Common myeloid progenitor, CD34-positive (primary cell): ENCODE measurements around the gene FBXW7.

Experiments used
- CTCF ChIA-PET: fragments of 350-600 bp; sonication (Branson Sonifier 250); formaldehyde crosslinking; loops from one replicate; lab custom pipeline; 2021; ENCODE audit warnings: antibody characterized with exemption; lab: Charles Lee
- POLR2A ChIA-PET: fragments of 350-600 bp; sonication (Branson Sonifier 250); formaldehyde crosslinking; loops from one replicate; lab custom pipeline; 2021; ENCODE audit warnings: antibody characterized with exemption; lab: Charles Lee
- DNase-seq, 3 donors: peaks; one replicate each; pipeline versions ENCODE4 v3.0.0 to v3.0.0-alpha.2; 2013
- H3K27ac ChIP-seq, 2 experiments: 1 replicate in 1 of 2; 2 replicates in 1 of 2; pipeline ENCODE4 v1.7.0; 2013; ENCODE audit warnings: inconsistent platforms in 2 of 2, low read length in 2 of 2, mild to moderate bottlenecking in 2 of 2, low read depth in 1 of 2, moderate library complexity in 1 of 2; ENCODE audit not compliant: severe bottlenecking in 2 of 2, insufficient read depth in 1 of 2, poor library complexity in 1 of 2
- H3K27me3 ChIP-seq, 5 experiments: replicated peaks in 2 of 5; 1 replicate in 3 of 5; 2 replicates in 2 of 5; pipeline versions ENCODE4 v1.6.1 to v1.7.0; 2013; ENCODE audit warnings: low read length in 4 of 5, mild to moderate bottlenecking in 2 of 5, moderate library complexity in 2 of 5, inconsistent platforms in 1 of 5; ENCODE audit not compliant: insufficient read depth in 5 of 5, control insufficient read depth in 4 of 5
- H3K36me3 ChIP-seq, 4 experiments: 1 replicate in 2 of 4; 2 replicates in 2 of 4; pipeline versions ENCODE4 v1.6.1 to v1.7.0; 2013; ENCODE audit warnings: low read length in 3 of 4, control low read depth in 1 of 4, mild to moderate bottlenecking in 1 of 4; ENCODE audit not compliant: control insufficient read depth in 4 of 4, insufficient read depth in 4 of 4
- H3K4me1 ChIP-seq, 4 experiments: 1 replicate in 3 of 4; 2 replicates in 1 of 4; pipeline versions ENCODE4 v1.6.1 to v1.7.1; 2013; ENCODE audit warnings: low read length in 3 of 4, mild to moderate bottlenecking in 3 of 4, control low read depth in 1 of 4, inconsistent platforms in 1 of 4, moderate library complexity in 1 of 4; ENCODE audit not compliant: control insufficient read depth in 4 of 4, insufficient read depth in 4 of 4; ENCODE audit errors: control extremely low read depth in 1 of 4
- H3K4me3 ChIP-seq, 7 experiments: 1 replicate in 4 of 7; 2 replicates in 3 of 7; pipeline versions ENCODE4 v1.5.1 to v1.7.0; 2013; ENCODE audit warnings: mild to moderate bottlenecking in 7 of 7, low read length in 6 of 7, moderate library complexity in 6 of 7, inconsistent platforms in 2 of 7, low read depth in 2 of 7, control low read depth in 1 of 7; ENCODE audit not compliant: insufficient read depth in 4 of 7, control insufficient read depth in 1 of 7; ENCODE audit errors: extremely low read depth in 1 of 7
- H3K9me3 ChIP-seq, 5 experiments: 1 replicate in 4 of 5; 2 replicates in 1 of 5; pipeline versions ENCODE4 v1.6.1 to v1.7.1; 2013; ENCODE audit warnings: low read length in 4 of 5, mild to moderate bottlenecking in 2 of 5, inconsistent platforms in 1 of 5, low read depth in 1 of 5, moderate library complexity in 1 of 5; ENCODE audit not compliant: control insufficient read depth in 4 of 5, insufficient read depth in 2 of 5; ENCODE audit errors: control extremely low read depth in 1 of 5
- WGBS: methylation state at CpG from one replicate; pipeline ENCODE4 v1.1.5; 2013; ENCODE audit not compliant: insufficient coverage; 5-methylcytosine and 5-hydroxymethylcytosine counted together

The FBXW7 gene

DNA sequence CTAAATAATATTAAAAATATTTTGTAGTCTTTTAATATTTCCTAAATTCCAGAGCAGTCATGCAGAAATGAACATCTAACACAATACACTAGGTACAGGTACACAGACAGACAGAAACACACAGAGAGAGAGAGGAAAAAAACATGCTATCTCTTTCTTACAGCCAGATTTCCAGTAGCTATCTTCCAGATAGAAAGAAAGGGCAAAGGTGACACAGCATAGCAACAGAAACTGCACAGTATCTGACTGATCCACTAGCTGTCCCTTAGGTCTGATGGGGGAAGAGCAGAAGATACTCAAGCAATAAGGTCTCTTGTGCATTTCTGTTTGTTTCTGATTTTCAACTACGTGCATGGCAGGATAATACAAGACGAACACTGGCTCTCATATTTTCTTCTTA lies 7.8 kb downstream of the FBXW7 start:
- no CpG with 5 or more reads among the region's 2 CpGs for WGBS
- ChIA-PET POLR2A (no interaction called here), CTCF (no interaction called here)

DNA sequence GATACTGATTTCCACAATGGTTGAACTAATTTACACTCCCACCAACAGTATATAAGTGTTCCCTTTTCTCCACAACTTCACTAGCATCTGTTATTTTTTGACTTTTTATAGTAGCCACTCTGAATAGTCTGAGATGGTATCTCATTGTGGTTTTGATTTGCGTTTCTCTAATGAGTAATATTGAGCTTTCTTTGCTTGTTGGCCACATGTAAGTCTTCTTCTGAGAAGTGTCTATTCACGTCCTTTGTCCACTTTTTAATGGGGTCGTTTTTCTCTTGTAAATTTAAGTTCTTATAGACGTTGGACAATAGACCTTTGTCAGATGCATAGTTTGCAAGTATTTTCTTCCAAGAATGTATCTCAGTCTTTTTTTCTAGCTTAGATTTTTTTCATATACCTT lies 10.0 kb downstream of the FBXW7 start:
- peaks cover 0 to 3% (median 0%) of the 10 kb centered on the region in 4 experiments for H3K36me3 ChIP-seq
- WGBS: 40% methylated on average over 1 of the region's 4 CpGs
- POLR2A ChIA-PET: interaction anchor here (0.7 kb wide), 1 partner anchor 10 kb away, joined by 5 read pairs; the partner anchor contains the start of gene FBXW7
- DNase-seq: no peak
- H3K9me3 ChIP-seq: no peaks in the 10 kb centered on the region
- H3K4me1 ChIP-seq: no peaks in the 10 kb centered on the region
- H3K27me3 ChIP-seq: no peaks in the 10 kb centered on the region
- H3K27ac ChIP-seq: no peak overlapping the region
- H3K4me3 ChIP-seq: no peak overlapping the region
- CTCF ChIA-PET: interaction anchor here (0.9 kb wide), 1 partner anchor 25 kb away, joined by 4 read pairs; no protein-coding TSS in a partner anchor

More for the DNA sequence above, 7.8 kb downstream of the FBXW7 start:
- Histone ChIP-seq H3K4me3 (no peak overlapping the region), H3K4me1 (peaks cover 0 to 3% (median 0%) of the 10 kb centered on the region in 4 experiments), H3K27ac (no peak overlapping the region), H3K36me3 (peaks cover 0 to 5% (median 0%) of the 10 kb centered on the region in 4 experiments), H3K27me3 (no peaks in the 10 kb centered on the region), H3K9me3 (no peaks in the 10 kb centered on the region)
- no peak for DNase-seq

- DNase-seq: no peak
- WGBS: 83% methylated on average over 1 of the region's 3 CpGs
- Histone ChIP-seq H3K36me3 (peaks cover 0 to 3% (median 0%) of the 10 kb centered on the region in 4 experiments), H3K4me1 (no peaks in the 10 kb centered on the region), H3K9me3 (no peaks in the 10 kb centered on the region), H3K27ac (no peak overlapping the region), H3K27me3 (no peaks in the 10 kb centered on the region), H3K4me3 (no peak overlapping the region)
- ChIA-PET POLR2A (no interaction called here), CTCF (interaction anchor here (2.0 kb wide), 1 partner anchor 23 kb away, joined by 6 read pairs; no protein-coding TSS in a partner anchor)
These were observed 11.5 kb downstream of the FBXW7 start for GRCh38 chr4:152524427-152524826.

- no peaks in the 10 kb centered on the region for H3K27me3 ChIP-seq
- no CpG with 5 or more reads among the region's 1 CpG for WGBS
- no peaks in the 10 kb centered on the region for H3K4me1 ChIP-seq
- H3K4me3 ChIP-seq: no peak overlapping the region
- POLR2A ChIA-PET: interaction anchor here (0.8 kb wide), 1 partner anchor 153 kb away, joined by 3 read pairs; no protein-coding TSS in a partner anchor
- H3K9me3 ChIP-seq: no peaks in the 10 kb centered on the region
- no peak overlapping the region for H3K27ac ChIP-seq
- CTCF ChIA-PET: interaction anchor here (0.9 to 2.0 kb wide), 2 partner anchors 14 to 22 kb away, joined by 4 to 6 read pairs; no protein-coding TSS in a partner anchor
- no peak for DNase-seq
- H3K36me3 ChIP-seq: peaks cover 0 to 3% (median 0%) of the 10 kb centered on the region in 4 experiments
These were observed 12.2 kb downstream of the FBXW7 start for GRCh38 chr4:152523731-152524130.

DNA sequence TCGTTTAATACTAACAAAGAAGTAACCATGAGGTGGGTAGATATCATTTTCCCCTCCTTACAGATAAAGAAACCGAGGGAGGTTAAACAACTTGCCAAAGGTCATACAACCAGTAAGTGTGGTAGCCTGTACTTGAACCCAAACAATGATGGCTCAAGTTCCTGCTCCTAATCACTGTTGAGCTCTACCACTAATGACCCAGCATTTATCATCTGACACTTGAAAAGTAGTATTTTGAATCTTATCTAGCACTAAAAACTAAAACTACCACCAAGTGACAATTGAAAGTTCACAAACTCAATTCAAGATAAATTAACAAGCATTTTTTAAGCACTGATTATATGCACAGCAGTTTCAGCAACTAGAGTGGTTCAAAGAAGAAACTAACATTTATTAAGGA lies 13.1 kb downstream of the FBXW7 start:
- 90% methylated on average over 2 of the region's 2 CpGs for WGBS
- POLR2A ChIA-PET: interaction anchor here (1.0 kb wide), 1 partner anchor 12 kb away, joined by 3 read pairs; no protein-coding TSS in a partner anchor

GRCh38 chr4:152522245-152522644 lies 13.6 kb downstream of the FBXW7 start:
- Histone ChIP-seq H3K27ac (no peak overlapping the region), H3K4me1 (no peaks in the 10 kb centered on the region), H3K27me3 (no peaks in the 10 kb centered on the region), H3K36me3 (no peaks in the 10 kb centered on the region), H3K4me3 (no peak overlapping the region), H3K9me3 (no peaks in the 10 kb centered on the region)
- no peak for DNase-seq
- WGBS: no CpG with 5 or more reads among the region's 2 CpGs
- ChIA-PET CTCF (interaction anchor here (0.6 to 1.0 kb wide), 4 partner anchors 18 to 801 kb away, joined by 3 to 4 read pairs (median 4); no protein-coding TSS in a partner anchor), POLR2A (interaction anchor here (1.0 kb wide), 1 partner anchor 13 kb away, joined by 3 read pairs; no protein-coding TSS in a partner anchor)

More for the DNA sequence above, 13.1 kb downstream of the FBXW7 start:
- no peaks in the 10 kb centered on the region for H3K9me3 ChIP-seq
- DNase-seq: no peak
- no peak overlapping the region for H3K4me3 ChIP-seq
- H3K27me3 ChIP-seq: no peaks in the 10 kb centered on the region
- CTCF ChIA-PET: interaction anchor here (1.0 kb wide), 2 partner anchors 22 to 73 kb away, joined by 3 to 4 read pairs; no protein-coding TSS in a partner anchor
- no peak overlapping the region for H3K27ac ChIP-seq
- no peaks in the 10 kb centered on the region for H3K36me3 ChIP-seq
- no peaks in the 10 kb centered on the region for H3K4me1 ChIP-seq

- ChIA-PET CTCF (no interaction called here), POLR2A (interaction anchor here (1.2 kb wide), 1 partner anchor 19 kb away, joined by 4 read pairs; the partner anchor contains the start of gene FBXW7)
- Histone ChIP-seq H3K36me3 (peaks cover 0 to 3% (median 2%) of the 10 kb centered on the region in 4 experiments), H3K4me1 (peaks cover 0 to 8% (median 0%) of the 10 kb centered on the region in 4 experiments), H3K9me3 (peaks cover 0 to 2% (median 0%) of the 10 kb centered on the region in 5 experiments), H3K27ac (no peak overlapping the region), H3K27me3 (no peaks in the 10 kb centered on the region), H3K4me3 (no peak overlapping the region)
- WGBS: 98% methylated on average over 5 of the region's 8 CpGs
- no peak for DNase-seq
These were observed 19.7 kb downstream of the FBXW7 start for GRCh38 chr4:152516156-152516555.
